ENCODE data around the gene DDX24. TPM values are rescaled to one million over a fixed set of nuclear protein-coding genes. Genes with fewer than 3 reads are reported as not detected.

The DDX24 gene
- total and polyA plus RNA-seq, 9 of the 15 experiments (the other 6 are each of a cell fraction or from before 2014, with no cell fraction given): 82.4 to 175 (median 122) TPM

DNA sequence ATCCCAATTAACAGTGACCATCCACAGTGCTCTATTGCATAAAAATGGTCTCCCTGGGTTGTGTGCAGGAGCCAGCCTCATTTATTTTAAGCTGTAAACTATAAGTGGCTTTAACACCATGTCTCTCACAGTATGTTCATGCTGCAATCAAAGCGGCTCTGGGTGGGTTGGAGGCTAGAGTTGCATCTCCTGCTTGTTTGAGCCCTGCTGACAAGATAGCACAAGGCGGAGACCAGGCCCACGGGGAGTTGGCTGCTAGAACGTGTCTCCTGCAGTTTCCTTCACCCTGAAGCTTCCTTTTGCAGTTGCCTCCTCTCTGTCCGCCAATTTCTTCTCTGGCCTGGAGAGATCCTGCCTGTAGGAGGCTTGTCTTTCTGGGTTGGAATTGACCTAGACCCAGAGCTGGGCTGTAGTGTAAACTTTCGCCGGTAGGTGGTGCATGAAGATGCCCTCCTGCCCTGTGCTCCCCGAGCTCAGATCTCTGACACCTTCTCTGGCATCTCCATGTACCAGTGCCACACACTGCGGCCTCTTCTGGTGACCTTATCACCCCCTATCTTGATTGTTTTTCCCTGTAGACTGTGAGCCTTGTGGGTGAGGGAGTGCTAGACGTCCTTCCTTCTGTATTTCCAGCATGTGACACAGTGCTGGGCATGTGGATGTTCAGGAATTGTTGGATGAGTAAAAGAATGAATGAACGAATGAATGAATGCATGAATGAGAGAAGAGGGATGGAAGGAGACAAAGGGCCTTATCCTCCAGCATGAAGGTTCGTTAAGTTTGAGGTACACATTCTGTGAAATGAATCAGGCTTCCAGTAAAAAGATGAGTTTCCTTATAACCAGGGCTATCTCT lies 44.5 kb downstream of the DDX24 start:
- no peak overlapping the region for H2AFZ ChIP-seq (ENCODE audit: low read depth, low read length)
- peaks cover 4 to 24% of the 10 kb centered on the region in 2 experiments; a peak in 4 of 5 replicates for H3K27me3 ChIP-seq (ENCODE audit: control insufficient read depth in 2 of 2, insufficient read depth in 2 of 2, low read length in 2 of 2)
- WGBS (ENCODE audit: insufficient coverage, low coverage, missing lambda C conversion rate): 10% methylated on average over 12 of the region's 12 CpGs
- H3K4me2 ChIP-seq (ENCODE audit: insufficient read depth, low read length): no peak overlapping the region
- H3K4me1 ChIP-seq (replicated peaks in 1 of 2; ENCODE audit: control insufficient read depth in 2 of 2, insufficient read depth in 2 of 2, low read length in 2 of 2): no peaks in the 10 kb centered on the region
- H3K27ac ChIP-seq (ENCODE audit: extremely low read depth, low read depth, low read length): no peak overlapping the region
- in situ Hi-C loops (cut with MboI) (loop anchor here (5.0 kb wide), 1 partner anchor 101 kb away; no protein-coding TSS in a partner anchor), intact Hi-C loops (cut with micrococcal nuclease) (loop anchor here (1.0 kb wide), 1 partner anchor 100 kb away; no protein-coding TSS in a partner anchor)
- BruUV-seq (replicated peaks): no TSS peak
- ATAC-seq (peak; percentile 97), FAIRE-seq (peak; percentile 67), DNase-seq (ENCODE audit: extremely low read depth in 1 of 4, low spot score in 3 of 4) (peak; percentile 65 to 70 (median 68))
- CTCF ChIA-PET (ENCODE audit: low intra/inter-chr PET ratio): interaction anchor here (1.1 to 2.9 kb wide), 4 partner anchors 96 to 145 kb away, joined by 3 to 16 read pairs (median 4); no protein-coding TSS in a partner anchor
- no peaks in the 10 kb centered on the region for H3K9me3 ChIP-seq (replicated peaks; ENCODE audit: control insufficient read depth, insufficient read depth, low read depth, low read length)
- POLR2A ChIA-PET: interaction anchor here (1.0 kb wide), 2 partner anchors 9 to 125 kb away, joined by 3 to 5 read pairs; no protein-coding TSS in a partner anchor
- no peak overlapping the region for H3K4me3 ChIP-seq
- no peaks in the 10 kb centered on the region for H3K36me3 ChIP-seq (ENCODE audit: control insufficient read depth, insufficient read depth, low read length)
- H3K9ac ChIP-seq (ENCODE audit: insufficient read depth in 1 of 2, low read depth in 2 of 2, low read length in 2 of 2): no peak overlapping the region
- H4K20me1 ChIP-seq (replicated peaks; ENCODE audit: control insufficient read depth, insufficient read depth, low read length): no peaks in the 10 kb centered on the region; the same call in 1 of the 2 replicates
- H3K9me1 ChIP-seq (ENCODE audit: control insufficient read depth, insufficient read depth, low read length): no peaks in the 10 kb centered on the region
- no peaks in the 10 kb centered on the region for H3K79me2 ChIP-seq (ENCODE audit: control insufficient read depth, insufficient read depth, low read length)
- TF ChIP-seq ZNF764 (CRISPR knock-in tag; IDR thresholded peaks at IDR 0.05; ENCODE audit: low read depth) (0 out of 2 replicates have a peak, but pooled peaks have one; percentile 44), REST (IDR thresholded peaks at IDR 0.05; ENCODE audit: borderline replicate concordance) (peak; percentile 55; the same call in 1 of the 2 replicates), REST (CRISPR knock-in tag; IDR thresholded peaks at IDR 0.05; ENCODE audit: low read depth) (no peak), ARID1B (IDR thresholded peaks at IDR 0.05) (no peak)
- TF ChIP-seq, protein P1, sequence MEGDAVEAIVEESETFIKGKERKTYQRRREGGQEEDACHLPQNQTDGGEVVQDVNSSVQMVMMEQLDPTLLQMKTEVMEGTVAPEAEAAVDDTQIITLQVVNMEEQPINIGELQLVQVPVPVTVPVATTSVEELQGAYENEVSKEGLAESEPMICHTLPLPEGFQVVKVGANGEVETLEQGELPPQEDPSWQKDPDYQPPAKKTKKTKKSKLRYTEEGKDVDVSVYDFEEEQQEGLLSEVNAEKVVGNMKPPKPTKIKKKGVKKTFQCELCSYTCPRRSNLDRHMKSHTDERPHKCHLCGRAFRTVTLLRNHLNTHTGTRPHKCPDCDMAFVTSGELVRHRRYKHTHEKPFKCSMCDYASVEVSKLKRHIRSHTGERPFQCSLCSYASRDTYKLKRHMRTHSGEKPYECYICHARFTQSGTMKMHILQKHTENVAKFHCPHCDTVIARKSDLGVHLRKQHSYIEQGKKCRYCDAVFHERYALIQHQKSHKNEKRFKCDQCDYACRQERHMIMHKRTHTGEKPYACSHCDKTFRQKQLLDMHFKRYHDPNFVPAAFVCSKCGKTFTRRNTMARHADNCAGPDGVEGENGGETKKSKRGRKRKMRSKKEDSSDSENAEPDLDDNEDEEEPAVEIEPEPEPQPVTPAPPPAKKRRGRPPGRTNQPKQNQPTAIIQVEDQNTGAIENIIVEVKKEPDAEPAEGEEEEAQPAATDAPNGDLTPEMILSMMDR (IDR thresholded peaks at IDR 0.05 in 2 of 3, conservative IDR thresholded peaks at IDR 0.05 in 1 of 3; ENCODE audit: insufficient read depth in 2 of 3, low read depth in 1 of 3, low read length in 3 of 3): peak; percentile 80 to 84 (median 84)
- TF ChIP-seq, protein P2, sequence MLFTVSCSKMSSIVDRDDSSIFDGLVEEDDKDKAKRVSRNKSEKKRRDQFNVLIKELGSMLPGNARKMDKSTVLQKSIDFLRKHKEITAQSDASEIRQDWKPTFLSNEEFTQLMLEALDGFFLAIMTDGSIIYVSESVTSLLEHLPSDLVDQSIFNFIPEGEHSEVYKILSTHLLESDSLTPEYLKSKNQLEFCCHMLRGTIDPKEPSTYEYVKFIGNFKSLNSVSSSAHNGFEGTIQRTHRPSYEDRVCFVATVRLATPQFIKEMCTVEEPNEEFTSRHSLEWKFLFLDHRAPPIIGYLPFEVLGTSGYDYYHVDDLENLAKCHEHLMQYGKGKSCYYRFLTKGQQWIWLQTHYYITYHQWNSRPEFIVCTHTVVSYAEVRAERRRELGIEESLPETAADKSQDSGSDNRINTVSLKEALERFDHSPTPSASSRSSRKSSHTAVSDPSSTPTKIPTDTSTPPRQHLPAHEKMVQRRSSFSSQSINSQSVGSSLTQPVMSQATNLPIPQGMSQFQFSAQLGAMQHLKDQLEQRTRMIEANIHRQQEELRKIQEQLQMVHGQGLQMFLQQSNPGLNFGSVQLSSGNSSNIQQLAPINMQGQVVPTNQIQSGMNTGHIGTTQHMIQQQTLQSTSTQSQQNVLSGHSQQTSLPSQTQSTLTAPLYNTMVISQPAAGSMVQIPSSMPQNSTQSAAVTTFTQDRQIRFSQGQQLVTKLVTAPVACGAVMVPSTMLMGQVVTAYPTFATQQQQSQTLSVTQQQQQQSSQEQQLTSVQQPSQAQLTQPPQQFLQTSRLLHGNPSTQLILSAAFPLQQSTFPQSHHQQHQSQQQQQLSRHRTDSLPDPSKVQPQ (CRISPR knock-in tag; IDR thresholded peaks at IDR 0.05; ENCODE audit: borderline replicate concordance): no peak
